Mucosa of rectum (tissue), 2 donors: Measurements from ENCODE around the gene CLSTN2.

Source experiments
- H3K27ac ChIP-seq, 2 donors: one replicate each; pipeline ENCODE4 v1.7.0; 2013; ENCODE audit warnings: inconsistent platforms in 2 of 2, low read depth in 2 of 2, low read length in 2 of 2
- H3K27me3 ChIP-seq, 2 donors: one replicate each; pipeline ENCODE4 v1.7.0; 2013; ENCODE audit warnings: low read length in 2 of 2; ENCODE audit not compliant: control insufficient read depth in 2 of 2, insufficient read depth in 2 of 2
- H3K36me3 ChIP-seq, 2 donors: one replicate each; pipeline ENCODE4 v1.7.0; 2013; ENCODE audit warnings: low read length in 2 of 2; ENCODE audit not compliant: control insufficient read depth in 2 of 2, insufficient read depth in 2 of 2
- H3K4me1 ChIP-seq, 2 donors: one replicate each; pipeline ENCODE4 v1.7.0; 2013; ENCODE audit warnings: low read length in 2 of 2, mild to moderate bottlenecking in 1 of 2; ENCODE audit not compliant: control insufficient read depth in 2 of 2, insufficient read depth in 2 of 2
- H3K4me3 ChIP-seq, 2 donors: one replicate each; pipeline ENCODE4 v1.7.0; 2013; ENCODE audit warnings: low read length in 2 of 2
- H3K9ac ChIP-seq, 2 donors: one replicate each; pipeline ENCODE4 v1.7.0; 2013; ENCODE audit warnings: low read length in 2 of 2, low read depth in 1 of 2, mild to moderate bottlenecking in 1 of 2
- H3K9me3 ChIP-seq, 2 donors: one replicate each; pipeline ENCODE4 v1.7.0; 2013; ENCODE audit warnings: low read length in 2 of 2; ENCODE audit not compliant: control insufficient read depth in 2 of 2
- donor health status: healthy.
- donor health status: Normal muscosa, but diverticular disease.

CLSTN2 gene

GRCh38 chr3:139941580-139941979 is 6.6 kb downstream of the CLSTN2 start:
- Histone ChIP-seq H3K4me3 (no peak overlapping the region), H3K4me1 (no peaks in the 10 kb centered on the region), H3K27me3 (peaks cover 4 to 7% of the 10 kb centered on the region in 2 donors), H3K9ac (no peak overlapping the region), H3K36me3 (no peaks in the 10 kb centered on the region), H3K9me3 (no peaks in the 10 kb centered on the region), H3K27ac (no peak overlapping the region)

DNA sequence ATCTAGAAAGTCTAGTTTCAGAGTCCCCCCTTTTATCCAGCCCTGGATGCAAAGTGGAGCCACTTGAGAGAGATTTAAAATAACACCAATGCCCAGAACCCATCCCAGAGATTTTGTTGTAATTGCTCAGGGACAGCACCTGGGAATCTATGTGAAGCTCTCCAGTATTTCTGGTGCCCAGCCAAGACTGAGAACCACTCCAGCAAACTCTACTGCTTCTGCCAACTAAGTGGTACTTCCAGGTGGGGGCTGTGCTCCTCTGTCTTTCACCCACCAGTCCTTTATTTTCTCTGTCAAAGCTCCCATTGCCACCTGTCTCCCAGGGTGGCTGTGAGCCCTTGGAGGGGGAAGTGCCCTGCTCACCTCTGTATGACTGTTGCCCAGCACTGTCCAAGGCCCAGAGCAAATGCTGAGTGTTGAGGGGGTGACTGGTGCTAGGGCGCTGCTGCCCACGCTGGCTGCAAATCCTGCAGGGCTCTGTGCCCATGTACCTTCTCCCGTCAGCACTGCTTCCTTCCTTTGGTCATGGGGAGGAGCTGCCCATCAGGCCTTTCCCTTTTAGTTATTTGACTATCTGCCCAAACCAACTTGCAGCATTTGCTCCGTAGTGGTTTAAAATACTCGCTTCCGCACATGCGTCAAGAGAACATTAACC is 9.4 kb downstream of the CLSTN2 start:
- H3K27me3 ChIP-seq = peaks cover 0 to under 1% of the 10 kb centered on the region in 2 donors
- H3K9ac ChIP-seq = no peak overlapping the region
- H3K9me3 ChIP-seq = no peaks in the 10 kb centered on the region
- H3K4me1 ChIP-seq = no peaks in the 10 kb centered on the region
- H3K36me3 ChIP-seq = no peaks in the 10 kb centered on the region
- no peak overlapping the region for H3K4me3 ChIP-seq
- H3K27ac ChIP-seq = no peak overlapping the region

GRCh38 chr3:139945386-139945785 is 10.4 kb downstream of the CLSTN2 start:
- Histone ChIP-seq H3K27ac (no peak overlapping the region), H3K4me3 (no peak overlapping the region), H3K27me3 (no peaks in the 10 kb centered on the region), H3K9me3 (no peaks in the 10 kb centered on the region), H3K4me1 (no peaks in the 10 kb centered on the region), H3K9ac (no peak overlapping the region), H3K36me3 (no peaks in the 10 kb centered on the region)

GRCh38 chr3:139945942-139946341 is 11.0 kb downstream of the CLSTN2 start:
- Histone ChIP-seq H3K4me1 (no peaks in the 10 kb centered on the region), H3K9me3 (no peaks in the 10 kb centered on the region), H3K27me3 (no peaks in the 10 kb centered on the region), H3K36me3 (no peaks in the 10 kb centered on the region), H3K9ac (no peak overlapping the region), H3K27ac (no peak overlapping the region), H3K4me3 (no peak overlapping the region)

DNA sequence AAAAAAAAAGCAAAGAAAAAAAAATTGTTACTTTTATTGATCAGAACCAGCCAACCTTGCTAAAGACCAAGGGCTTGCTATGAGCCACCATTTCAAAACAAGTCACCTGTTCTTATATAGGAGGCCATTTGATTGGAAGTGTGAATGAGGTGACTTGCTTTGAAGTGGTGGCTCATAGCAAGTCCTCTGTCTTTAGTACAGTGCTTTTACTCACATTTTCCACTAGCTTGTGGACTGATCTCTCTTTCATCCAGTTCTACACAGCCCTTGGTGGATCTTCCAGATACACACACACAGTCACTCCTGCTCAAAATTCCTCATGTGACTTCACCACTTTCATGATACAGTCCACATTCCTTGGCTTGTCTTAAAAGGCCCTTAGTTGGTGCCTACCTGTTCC is 13.5 kb downstream of the CLSTN2 start:
- Histone ChIP-seq H3K4me3 (no peak overlapping the region), H3K36me3 (no peaks in the 10 kb centered on the region), H3K9ac (no peak overlapping the region), H3K27me3 (no peaks in the 10 kb centered on the region), H3K27ac (no peak overlapping the region), H3K4me1 (no peaks in the 10 kb centered on the region), H3K9me3 (no peaks in the 10 kb centered on the region)

GRCh38 chr3:139948898-139949297 is 13.9 kb downstream of the CLSTN2 start:
- no peak overlapping the region for H3K9ac ChIP-seq
- no peaks in the 10 kb centered on the region for H3K9me3 ChIP-seq
- no peaks in the 10 kb centered on the region for H3K36me3 ChIP-seq
- H3K27ac ChIP-seq = no peak overlapping the region
- H3K4me1 ChIP-seq = no peaks in the 10 kb centered on the region
- no peaks in the 10 kb centered on the region for H3K27me3 ChIP-seq
- H3K4me3 ChIP-seq = no peak overlapping the region

DNA sequence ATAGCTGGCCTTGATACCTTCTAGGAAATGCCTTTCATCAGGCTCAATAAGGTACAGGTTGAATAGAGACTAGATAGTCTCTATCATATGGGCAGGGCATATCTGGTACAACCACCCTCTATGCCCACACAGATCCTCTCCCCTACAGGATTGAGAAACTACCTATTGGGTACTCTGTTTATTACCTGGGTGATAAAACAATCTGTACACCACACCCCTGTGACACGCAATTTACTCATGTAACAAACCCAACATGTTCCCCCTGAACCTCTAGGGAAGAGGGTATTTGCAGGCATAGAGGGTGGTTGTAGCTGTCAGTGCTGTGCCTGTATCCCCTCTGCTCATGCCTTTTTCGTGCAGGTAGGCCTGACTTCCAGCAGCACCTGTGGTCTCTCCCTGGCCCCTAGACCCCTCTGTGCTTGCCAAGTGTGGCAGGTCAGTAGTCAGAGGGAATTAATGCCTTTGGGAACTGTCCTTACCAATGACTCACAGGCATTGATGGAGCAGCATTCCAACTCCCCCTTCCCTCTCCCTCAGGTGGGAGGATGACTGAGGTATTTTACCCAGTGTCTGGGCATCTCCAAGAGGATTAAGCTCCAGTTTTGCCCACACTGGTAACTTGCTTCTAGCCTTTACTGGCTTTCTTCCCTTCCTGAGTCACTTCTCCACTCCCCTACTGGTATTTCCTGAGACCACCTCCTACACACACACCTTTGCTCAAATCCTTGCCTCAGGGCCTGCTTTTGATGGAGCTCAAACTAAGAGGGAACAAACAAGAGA is 18.3 kb downstream of the CLSTN2 start:
- no peak overlapping the region for H3K9ac ChIP-seq
- H3K36me3 ChIP-seq = no peaks in the 10 kb centered on the region
- H3K4me3 ChIP-seq = no peak overlapping the region
- H3K27me3 ChIP-seq = no peaks in the 10 kb centered on the region
- no peak overlapping the region for H3K27ac ChIP-seq
- no peaks in the 10 kb centered on the region for H3K9me3 ChIP-seq
- no peaks in the 10 kb centered on the region for H3K4me1 ChIP-seq

DNA sequence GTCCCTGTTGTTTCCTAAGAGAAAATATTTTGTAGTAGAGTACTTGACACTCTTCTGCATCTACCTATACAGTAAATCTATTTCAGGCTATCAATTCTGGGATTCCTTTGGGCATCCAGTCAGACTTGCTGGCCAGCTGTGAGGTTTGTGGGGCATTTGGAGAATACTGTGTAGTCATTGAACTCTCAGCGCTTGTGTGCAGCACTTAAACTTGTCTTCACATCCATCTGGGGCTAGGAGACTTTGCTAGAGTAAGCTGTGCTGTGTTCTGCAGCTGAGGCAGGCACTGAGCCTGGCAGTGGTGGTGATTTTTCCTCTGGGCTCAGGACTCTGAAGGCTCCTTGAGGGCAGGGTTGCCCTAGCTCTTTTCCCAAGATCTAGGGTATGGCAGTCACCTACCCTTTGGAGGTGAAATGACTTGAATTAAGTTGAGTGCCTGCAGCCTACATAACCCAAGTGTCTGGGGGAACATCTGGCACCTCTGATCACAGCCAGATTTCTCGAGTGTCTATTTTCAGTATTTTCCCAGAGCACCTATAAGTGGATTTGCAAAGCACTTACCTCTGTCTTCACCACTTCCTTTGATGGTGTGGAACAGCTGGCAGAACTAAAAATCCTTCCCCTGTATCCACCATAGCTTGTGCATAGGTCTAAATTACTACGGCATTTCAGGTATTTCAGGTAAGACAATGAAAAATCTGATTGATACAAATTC is 19.3 kb downstream of the CLSTN2 start:
- H3K4me3 ChIP-seq = no peak overlapping the region
- H3K9ac ChIP-seq = no peak overlapping the region
- H3K4me1 ChIP-seq = no peaks in the 10 kb centered on the region
- H3K9me3 ChIP-seq = no peaks in the 10 kb centered on the region
- no peak overlapping the region for H3K27ac ChIP-seq
- H3K36me3 ChIP-seq = no peaks in the 10 kb centered on the region
- H3K27me3 ChIP-seq = no peaks in the 10 kb centered on the region

GRCh38 chr3:139957844-139958243 is 22.9 kb downstream of the CLSTN2 start:
- no peak overlapping the region for H3K4me3 ChIP-seq
- H3K27me3 ChIP-seq = no peaks in the 10 kb centered on the region
- no peaks in the 10 kb centered on the region for H3K36me3 ChIP-seq
- H3K9me3 ChIP-seq = no peaks in the 10 kb centered on the region
- H3K9ac ChIP-seq = no peak overlapping the region
- no peak overlapping the region for H3K27ac ChIP-seq
- H3K4me1 ChIP-seq = no peaks in the 10 kb centered on the region

- no peaks in the 10 kb centered on the region for H3K27me3 ChIP-seq
- H3K4me3 ChIP-seq = no peak overlapping the region
- H3K9ac ChIP-seq = no peak overlapping the region
- H3K36me3 ChIP-seq = no peaks in the 10 kb centered on the region
- H3K27ac ChIP-seq = no peak overlapping the region
- H3K9me3 ChIP-seq = no peaks in the 10 kb centered on the region
- H3K4me1 ChIP-seq = no peaks in the 10 kb centered on the region
Observed at GRCh38 chr3:139969386-139969785, 34.4 kb downstream of the CLSTN2 start.
